HepG2 (cell line): ENCODE data around the gene HELZ2. TPM values are rescaled to one million over a fixed set of nuclear protein-coding genes. Genes with fewer than 3 reads are reported as not detected.

Experiments used
- CEBPG ChIP-seq: IDR thresholded peaks from 2 replicates; pipeline ENCODE4 v1.6.1; 2016
- DR1 ChIP-seq: sonication (generic); formaldehyde crosslinking; IDR thresholded peaks from 2 replicates; pipeline ENCODE4 v1.8.0; 2021; ENCODE audit warnings: mild to moderate bottlenecking, missing genetic modification reagents, inconsistent platforms
- GATAD1 ChIP-seq: IDR thresholded peaks from 2 replicates; pipeline ENCODE4 v1.6.1; 2016; ENCODE audit warnings: missing genetic modification reagents, missing compliant biosample characterization
- HOXD1 ChIP-seq: sonication (generic); formaldehyde crosslinking; IDR thresholded peaks from 2 replicates; pipeline ENCODE4 v1.5.0; 2020; ENCODE audit warnings: missing genetic modification reagents
- KMT2A ChIP-seq: sonication (generic); formaldehyde crosslinking; IDR thresholded peaks from 2 replicates; pipeline ENCODE4 v1.4.0; 2020; ENCODE audit warnings: missing genetic modification reagents
- MEF2D ChIP-seq: sonication (generic); formaldehyde crosslinking; IDR thresholded peaks from 2 replicates; pipeline ENCODE4 v1.5.1; 2020; ENCODE audit warnings: mild to moderate bottlenecking, missing genetic modification reagents
- MTF1 ChIP-seq: sonication (generic); formaldehyde crosslinking; IDR thresholded peaks from 2 replicates; pipeline ENCODE4 v1.5.0; 2020; ENCODE audit warnings: missing genetic modification reagents
- MXI1 ChIP-seq: IDR thresholded peaks from 3 replicates; pipeline ENCODE4 v1.6.1; 2012; ENCODE audit warnings: low read depth, low read length, inconsistent platforms, borderline replicate concordance
- NPAS2 ChIP-seq: sonication (generic); formaldehyde crosslinking; IDR thresholded peaks from 2 replicates; pipeline ENCODE4 v1.8.0; 2022; ENCODE audit warnings: mild to moderate bottlenecking, missing genetic modification reagents, borderline replicate concordance
- PAF1 ChIP-seq: IDR thresholded peaks from 2 replicates; pipeline ENCODE4 v1.6.1; 2016; ENCODE audit warnings: missing genetic modification reagents, missing compliant biosample characterization
- PHB2 ChIP-seq: fragments of 450-650 bp; IDR thresholded peaks from 2 replicates; pipeline ENCODE4 v1.6.1; 2018; ENCODE audit not compliant: partially characterized antibody
- REL ChIP-seq: sonication (generic); formaldehyde crosslinking; conservative IDR thresholded peaks from 2 replicates; pipeline ENCODE4 v1.8.0; 2022; ENCODE audit warnings: mild to moderate bottlenecking, missing genetic modification reagents, moderate library complexity
- XBP1 ChIP-seq: sonication (generic); formaldehyde crosslinking; IDR thresholded peaks from 2 replicates; pipeline ENCODE4 v1.5.0; 2020; ENCODE audit warnings: missing genetic modification reagents
- ZBTB21 ChIP-seq: sonication (generic); formaldehyde crosslinking; IDR thresholded peaks from 2 replicates; pipeline ENCODE4 v1.4.0; 2020; ENCODE audit warnings: missing genetic modification reagents
- ZC3H4 ChIP-seq: sonication (generic); formaldehyde crosslinking; IDR thresholded peaks from 2 replicates; pipeline ENCODE4 v1.4.0; 2020; ENCODE audit warnings: missing genetic modification reagents, borderline replicate concordance
- ZNF232 ChIP-seq: sonication (generic); formaldehyde crosslinking; IDR thresholded peaks from 2 replicates; pipeline ENCODE4 v1.4.0; 2020; ENCODE audit warnings: missing genetic modification reagents, borderline replicate concordance
- ZNF616 ChIP-seq: sonication (generic); formaldehyde crosslinking; IDR thresholded peaks from 2 replicates; pipeline ENCODE4 v1.5.0; 2020; ENCODE audit warnings: low read depth, mild to moderate bottlenecking, missing genetic modification reagents
- ZNF709 ChIP-seq: sonication (generic); formaldehyde crosslinking; IDR thresholded peaks from 2 replicates; pipeline ENCODE4 v1.5.0; 2020; ENCODE audit warnings: mild to moderate bottlenecking, missing genetic modification reagents
- ZNF772 ChIP-seq: sonication (generic); formaldehyde crosslinking; IDR thresholded peaks from 2 replicates; pipeline ENCODE4 v1.5.0; 2020; ENCODE audit warnings: mild to moderate bottlenecking, missing genetic modification reagents
- polyA plus RNA-seq, 8 experiments: library from polyadenylated mRNA; depleted of rRNA in 3 of 8; stranded (reverse) in 7 of 8; unstranded in 1 of 8; fragments of >200 nt; fragmentation: Illumina TruSeq in 4 of 8; extraction: Trizol in 4 of 8; gene quantifications; 2 replicates each; pipeline versions ENCODE4 v1.2.1 to v1.2.3, GENCODE V29; 2011 to 2016; ENCODE audit warnings: low read depth in 4 of 8, missing spikeins in 1 of 8, mixed read lengths in 1 of 8; ENCODE audit not compliant: insufficient read depth in 1 of 8
- total RNA-seq, 5 experiments: library from RNA; depleted of rRNA; stranded (reverse); fragments of >200 nt; fragmentation: Illumina TruSeq; extraction: Trizol; gene quantifications; 2 replicates each; pipeline ENCODE4 v1.2.3, GENCODE V29; 2016; ENCODE audit warnings: low read depth in 1 of 5
- TF ChIP-seq, protein P1 (sequence below): sonication (generic); formaldehyde crosslinking; IDR thresholded peaks from 2 replicates; pipeline ENCODE4 v1.4.0; 2020; ENCODE audit warnings: missing genetic modification reagents, borderline replicate concordance
- TF ChIP-seq, protein P2 (sequence below): sonication (generic); formaldehyde crosslinking; IDR thresholded peaks from 2 replicates; pipeline ENCODE4 v1.5.0; 2020; ENCODE audit warnings: mild to moderate bottlenecking, low read depth, missing genetic modification reagents, borderline replicate concordance
- TF ChIP-seq, protein P3 (sequence below): sonication (generic); formaldehyde crosslinking; IDR thresholded peaks from 2 replicates; pipeline ENCODE4 v1.5.0; 2020; ENCODE audit warnings: missing genetic modification reagents, mild to moderate bottlenecking, borderline replicate concordance
- TF ChIP-seq, protein P4 (sequence below): IDR thresholded peaks from 2 replicates; pipeline ENCODE4 v1.6.1; 2016; ENCODE audit warnings: missing compliant biosample characterization, missing genetic modification reagents, borderline replicate concordance

Gene HELZ2
- total and polyA plus RNA-seq, 2 of the 13 experiments (the other 11 are each of a cell fraction or from before 2014, with no cell fraction given) = 9.6 to 10.1 TPM

DNA sequence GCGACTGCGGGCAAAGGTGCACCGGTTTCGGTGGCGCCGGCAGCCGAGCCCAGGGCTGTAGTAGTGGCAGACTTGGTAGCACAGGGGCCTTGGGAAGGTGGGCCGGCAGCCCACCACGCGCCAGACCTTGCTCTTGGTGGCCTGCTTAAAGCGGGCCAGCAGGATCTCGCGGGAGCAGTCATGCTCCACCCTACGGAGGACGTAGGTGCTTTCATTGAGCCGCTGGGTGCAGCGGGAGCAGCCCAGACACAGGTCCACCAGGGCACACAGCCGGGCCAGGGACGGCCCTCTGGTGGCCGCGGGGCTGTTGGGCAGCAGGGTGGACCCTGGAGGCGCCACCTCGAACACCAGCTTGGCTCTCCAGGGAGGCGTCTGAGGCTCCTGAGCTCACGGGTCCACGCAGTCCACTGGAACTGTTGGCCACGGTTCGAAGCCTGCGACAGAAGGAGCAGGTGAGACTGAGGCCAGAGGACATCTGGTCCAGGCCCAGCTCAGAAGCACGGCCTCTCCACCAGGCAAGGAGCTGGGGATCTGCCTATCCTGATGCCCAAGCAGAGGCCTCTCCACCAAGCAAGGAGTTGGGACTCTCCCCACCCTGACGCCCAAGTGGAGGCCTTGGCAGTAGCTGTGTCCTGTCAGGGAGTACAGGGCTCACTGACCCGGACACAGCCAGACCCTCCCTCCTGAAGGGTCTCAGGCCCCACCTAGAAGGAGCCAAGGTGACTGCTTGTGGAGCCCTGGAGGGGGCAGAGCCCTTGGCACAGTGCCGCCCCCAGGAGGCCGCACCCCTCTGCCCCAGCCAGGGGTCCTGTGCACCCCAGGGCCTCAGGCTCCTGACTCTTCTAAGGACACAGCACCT lies 1.0 kb downstream of the HELZ2 start (continued):
- TF ChIP-seq REL (CRISPR knock-in tag) (no peak), KMT2A (CRISPR knock-in tag) (no peak), ZNF709 (CRISPR knock-in tag) (no peak), CEBPG (CRISPR knock-in tag) (no peak), MEF2D (CRISPR knock-in tag) (no peak), MTF1 (no peak), ZNF232 (CRISPR knock-in tag) (no peak), PAF1 (no peak), ZNF616 (CRISPR knock-in tag) (no peak), ZBTB21 (CRISPR knock-in tag) (no peak), NPAS2 (CRISPR knock-in tag) (no peak), HOXD1 (CRISPR knock-in tag) (no peak), ZNF772 (CRISPR knock-in tag) (0 out of 2 replicates have a peak, but pooled peaks have one; percentile 68), ZC3H4 (CRISPR knock-in tag) (no peak), GATAD1 (CRISPR knock-in tag) (0 out of 2 replicates have a peak, but pooled peaks have one; percentile 28), DR1 (CRISPR knock-in tag) (no peak), MXI1 (0 out of 3 replicates have a peak, but pooled peaks have one; percentile 32), PHB2 (no peak), XBP1 (no peak)
- TF ChIP-seq, protein P1, sequence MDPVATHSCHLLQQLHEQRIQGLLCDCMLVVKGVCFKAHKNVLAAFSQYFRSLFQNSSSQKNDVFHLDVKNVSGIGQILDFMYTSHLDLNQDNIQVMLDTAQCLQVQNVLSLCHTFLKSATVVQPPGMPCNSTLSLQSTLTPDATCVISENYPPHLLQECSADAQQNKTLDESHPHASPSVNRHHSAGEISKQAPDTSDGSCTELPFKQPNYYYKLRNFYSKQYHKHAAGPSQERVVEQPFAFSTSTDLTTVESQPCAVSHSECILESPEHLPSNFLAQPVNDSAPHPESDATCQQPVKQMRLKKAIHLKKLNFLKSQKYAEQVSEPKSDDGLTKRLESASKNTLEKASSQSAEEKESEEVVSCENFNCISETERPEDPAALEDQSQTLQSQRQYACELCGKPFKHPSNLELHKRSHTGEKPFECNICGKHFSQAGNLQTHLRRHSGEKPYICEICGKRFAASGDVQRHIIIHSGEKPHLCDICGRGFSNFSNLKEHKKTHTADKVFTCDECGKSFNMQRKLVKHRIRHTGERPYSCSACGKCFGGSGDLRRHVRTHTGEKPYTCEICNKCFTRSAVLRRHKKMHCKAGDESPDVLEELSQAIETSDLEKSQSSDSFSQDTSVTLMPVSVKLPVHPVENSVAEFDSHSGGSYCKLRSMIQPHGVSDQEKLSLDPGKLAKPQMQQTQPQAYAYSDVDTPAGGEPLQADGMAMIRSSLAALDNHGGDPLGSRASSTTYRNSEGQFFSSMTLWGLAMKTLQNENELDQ (CRISPR knock-in tag) = no peak
- TF ChIP-seq, protein P2, sequence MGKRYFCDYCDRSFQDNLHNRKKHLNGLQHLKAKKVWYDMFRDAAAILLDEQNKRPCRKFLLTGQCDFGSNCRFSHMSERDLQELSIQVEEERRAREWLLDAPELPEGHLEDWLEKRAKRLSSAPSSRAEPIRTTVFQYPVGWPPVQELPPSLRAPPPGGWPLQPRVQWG (CRISPR knock-in tag) = no peak
- TF ChIP-seq, protein P3, sequence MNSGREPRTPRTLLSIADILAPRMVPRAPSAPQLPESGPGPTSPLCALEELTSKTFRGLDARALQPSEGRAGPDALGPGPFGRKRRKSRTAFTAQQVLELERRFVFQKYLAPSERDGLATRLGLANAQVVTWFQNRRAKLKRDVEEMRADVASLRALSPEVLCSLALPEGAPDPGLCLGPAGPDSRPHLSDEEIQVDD = no peak
- TF ChIP-seq, protein P4, sequence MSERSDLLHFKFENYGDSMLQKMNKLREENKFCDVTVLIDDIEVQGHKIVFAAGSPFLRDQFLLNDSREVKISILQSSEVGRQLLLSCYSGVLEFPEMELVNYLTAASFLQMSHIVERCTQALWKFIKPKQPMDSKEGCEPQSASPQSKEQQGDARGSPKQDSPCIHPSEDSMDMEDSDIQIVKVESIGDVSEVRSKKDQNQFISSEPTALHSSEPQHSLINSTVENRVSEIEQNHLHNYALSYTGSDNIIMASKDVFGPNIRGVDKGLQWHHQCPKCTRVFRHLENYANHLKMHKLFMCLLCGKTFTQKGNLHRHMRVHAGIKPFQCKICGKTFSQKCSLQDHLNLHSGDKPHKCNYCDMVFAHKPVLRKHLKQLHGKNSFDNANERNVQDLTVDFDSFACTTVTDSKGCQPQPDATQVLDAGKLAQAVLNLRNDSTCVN (CRISPR knock-in tag) = no peak
